ENCODE results near the gene ZBTB40.

Gene ZBTB40

DNA sequence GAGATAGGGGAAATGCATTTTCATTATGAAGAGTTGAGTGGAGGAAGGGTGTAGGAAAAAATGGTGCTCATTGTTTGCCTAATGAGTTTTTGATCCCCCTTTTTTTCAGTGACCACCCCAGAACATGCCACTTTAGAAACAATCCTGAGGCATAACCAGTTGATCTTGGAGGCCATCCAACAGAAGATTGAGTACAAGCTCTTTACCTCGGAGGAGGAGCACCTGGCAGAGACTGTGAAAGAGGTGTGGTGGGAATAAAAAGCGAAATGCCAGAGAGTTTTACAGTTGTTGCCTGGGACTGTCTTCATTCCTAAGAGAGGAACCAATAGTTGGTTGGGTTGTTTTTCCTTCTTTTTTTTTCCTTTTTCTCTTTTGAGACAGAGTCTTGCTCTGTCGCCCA is 57.3 kb downstream of the ZBTB40 start:
- no peak for DNase-seq

DNA sequence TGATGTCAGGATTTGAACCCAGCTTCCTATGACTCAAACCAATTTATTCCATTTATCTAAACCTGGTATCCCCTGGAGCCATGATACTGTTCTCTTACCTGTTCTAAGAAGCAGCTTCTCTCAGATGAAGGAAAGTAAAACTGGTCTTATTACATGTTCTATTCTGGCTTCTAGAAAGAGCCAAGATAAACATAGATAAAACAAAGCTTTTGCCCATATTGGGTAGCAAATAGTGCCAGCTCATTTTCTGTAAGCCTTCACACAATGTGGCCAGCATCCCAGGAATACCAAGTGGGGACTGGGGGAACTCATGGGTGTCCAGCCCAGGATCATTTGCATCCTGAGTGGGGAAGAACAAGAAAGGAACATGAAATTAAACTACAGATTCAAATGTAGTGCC is 58.2 kb downstream of the ZBTB40 start:
- DNase-seq: no peak

DNA sequence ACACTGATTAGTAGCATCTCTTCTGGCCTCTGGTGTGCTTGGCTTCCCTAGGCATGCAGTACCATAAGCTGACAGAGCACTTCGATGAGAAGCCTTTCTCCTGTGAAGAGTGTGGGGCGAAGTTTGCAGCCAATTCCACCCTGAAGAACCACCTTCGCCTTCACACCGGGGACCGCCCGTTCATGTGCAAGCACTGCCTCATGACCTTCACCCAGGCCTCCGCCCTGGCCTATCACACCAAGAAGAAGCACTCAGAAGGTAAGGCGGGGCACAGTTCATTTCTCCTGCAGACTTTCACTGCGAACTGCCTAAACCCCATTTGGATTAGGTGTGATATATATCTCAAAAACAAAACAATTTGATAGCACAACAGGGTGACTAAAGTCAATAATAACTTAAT is 61.2 kb downstream of the ZBTB40 start:
- no peak for DNase-seq

DNA sequence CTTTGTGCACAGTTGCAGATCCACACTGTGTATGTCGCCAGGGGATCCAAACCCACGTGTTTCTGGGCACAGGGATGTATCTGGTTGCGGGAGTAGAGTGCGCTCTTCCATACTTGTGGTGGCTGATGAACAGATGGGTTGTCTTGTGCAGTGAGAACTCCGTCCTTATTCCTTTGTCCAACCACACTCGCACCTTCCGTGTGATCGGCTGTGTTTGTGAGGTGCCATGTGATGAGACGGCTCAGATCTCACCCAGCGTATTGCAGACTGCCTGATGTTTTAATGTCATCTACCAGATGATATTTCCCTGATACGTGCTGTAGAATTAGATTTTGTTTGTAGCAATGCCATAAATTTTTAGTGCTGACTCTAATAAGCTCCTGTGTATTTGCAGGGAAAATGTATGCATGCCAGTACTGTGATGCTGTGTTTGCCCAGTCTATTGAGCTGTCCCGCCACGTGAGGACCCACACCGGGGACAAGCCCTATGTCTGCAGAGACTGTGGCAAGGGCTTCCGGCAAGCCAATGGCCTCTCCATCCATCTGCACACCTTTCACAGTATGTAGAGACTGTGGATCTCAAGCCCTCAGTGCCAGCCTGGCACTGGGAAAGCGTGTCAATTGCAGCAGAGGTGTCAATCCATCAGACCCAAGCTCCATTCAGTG is 65.4 kb downstream of the ZBTB40 start:
- no peak for DNase-seq

DNA sequence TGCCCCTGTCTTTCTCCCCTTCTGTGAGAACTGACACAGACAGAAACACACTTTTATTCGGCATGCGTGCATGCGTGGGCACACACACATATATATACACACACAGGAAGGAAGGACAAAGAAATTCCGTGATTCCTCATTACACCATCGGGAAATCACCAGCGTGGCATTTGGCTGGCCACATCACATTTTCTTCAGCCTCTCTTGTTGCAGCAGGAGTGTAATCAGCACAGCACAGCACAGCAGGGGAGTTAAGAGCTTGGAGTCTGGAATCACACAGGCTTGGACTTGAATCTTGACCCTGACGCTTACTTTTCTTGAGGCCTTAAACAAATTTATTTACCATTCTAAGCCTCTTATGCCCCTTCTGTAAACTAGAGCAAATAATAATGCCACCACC is 66.3 kb downstream of the ZBTB40 start:
- DNase-seq: no peak

DNA sequence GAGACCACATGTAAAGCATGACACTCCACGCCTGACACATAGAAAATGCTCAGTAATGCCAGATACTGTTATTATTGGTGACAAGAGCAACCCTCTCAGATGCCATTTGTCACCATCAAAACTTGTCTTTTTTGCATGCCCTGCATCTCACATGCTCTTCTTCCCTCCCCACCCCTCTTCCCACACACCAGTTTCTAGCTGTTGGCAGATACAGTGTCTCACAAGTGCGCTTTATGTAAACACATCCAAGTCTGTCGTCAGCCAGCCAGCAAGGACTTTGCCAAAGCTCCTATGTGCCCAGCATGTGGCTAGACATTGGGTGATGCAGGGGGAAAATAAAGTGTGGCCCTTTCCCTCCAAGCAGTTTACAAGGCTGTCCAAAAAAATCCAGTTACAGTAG is 66.7 kb downstream of the ZBTB40 start:
- DNase-seq: no peak

DNA sequence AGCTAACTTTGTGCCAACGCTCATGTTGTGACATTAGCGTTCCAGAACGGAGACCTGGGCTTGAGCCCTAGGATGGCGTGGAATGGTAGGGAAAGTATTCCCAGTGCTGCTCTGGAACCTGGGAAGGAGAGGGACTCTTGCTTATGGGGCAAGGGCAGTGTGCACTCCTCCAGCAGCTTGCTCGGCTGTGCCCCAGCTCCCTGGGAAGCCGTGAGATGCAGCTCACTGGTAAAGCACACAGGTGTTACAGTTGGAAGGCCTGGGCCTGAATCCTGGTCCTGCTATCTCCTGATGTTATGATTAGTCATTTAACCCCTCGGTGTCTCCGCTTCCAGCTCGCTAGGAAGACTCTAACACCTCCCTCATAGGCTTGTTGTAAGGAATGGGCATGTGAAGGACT is 69.2 kb downstream of the ZBTB40 start:
- DNase-seq: no peak

DNA sequence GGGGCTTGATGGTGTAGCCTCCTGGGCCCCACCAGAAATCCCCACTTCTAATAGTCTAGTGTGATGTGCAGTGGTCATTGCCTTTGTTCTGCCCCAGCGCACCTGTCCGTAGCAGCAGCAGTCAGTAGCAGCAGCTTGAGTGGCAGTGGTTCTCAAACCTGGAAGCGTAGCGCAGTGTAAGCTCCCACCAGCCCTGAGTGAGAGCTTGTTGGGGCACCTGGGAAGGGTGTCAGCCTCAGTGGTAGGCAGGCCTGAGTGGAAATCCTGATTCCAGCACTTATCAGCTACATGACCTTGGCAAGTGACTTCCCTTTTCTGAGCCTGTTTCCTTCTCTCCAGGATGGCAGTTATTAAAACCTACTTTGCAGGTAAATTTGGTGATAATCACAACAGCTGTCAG is 70.0 kb downstream of the ZBTB40 start:
- DNase-seq: no peak

DNA sequence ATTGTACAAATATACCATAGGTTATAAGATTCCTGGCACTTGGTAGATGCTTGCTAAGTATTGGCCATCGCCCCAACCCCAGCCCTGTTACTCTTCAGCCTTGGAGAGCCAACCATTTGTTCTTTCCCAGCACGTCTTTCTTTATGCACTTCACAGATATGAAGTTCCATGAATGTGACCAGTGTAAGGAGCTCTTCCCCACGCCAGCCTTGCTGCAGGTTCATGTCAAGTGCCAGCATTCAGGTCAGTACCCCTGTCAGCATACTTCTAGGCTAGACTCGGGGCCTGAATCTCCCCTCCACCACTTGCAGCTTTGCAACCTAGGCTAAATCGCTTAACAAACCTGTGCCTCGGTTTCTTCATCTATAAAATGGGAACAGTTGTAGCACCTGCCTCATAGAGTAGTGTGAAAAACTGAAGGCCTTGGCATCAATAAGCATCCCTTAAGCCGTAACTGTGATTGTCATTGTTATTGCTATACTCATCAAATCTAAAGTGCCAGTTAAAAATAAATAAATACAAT is 70.6 kb downstream of the ZBTB40 start:
- DNase-seq: no peak

DNA sequence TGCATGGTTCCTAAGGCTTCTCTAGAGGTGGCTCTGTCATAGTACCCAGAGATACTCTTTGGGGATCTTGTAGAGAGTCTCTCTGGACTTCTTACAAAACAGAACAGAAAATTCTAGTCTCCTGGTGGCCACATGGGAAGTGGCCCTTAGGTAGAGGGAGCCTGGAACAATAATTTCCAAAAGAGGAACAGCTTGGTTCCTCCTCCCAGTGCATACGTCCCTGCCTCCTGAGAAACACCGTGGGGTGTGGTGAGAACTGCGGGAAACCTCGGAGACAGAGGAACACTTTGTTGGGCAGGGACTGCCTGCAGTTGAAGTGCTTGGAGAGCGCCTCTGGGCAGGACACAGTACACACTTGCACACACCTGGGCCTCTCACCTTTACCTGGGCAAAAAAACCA is 72.8 kb downstream of the ZBTB40 start:
- no peak for DNase-seq

DNA sequence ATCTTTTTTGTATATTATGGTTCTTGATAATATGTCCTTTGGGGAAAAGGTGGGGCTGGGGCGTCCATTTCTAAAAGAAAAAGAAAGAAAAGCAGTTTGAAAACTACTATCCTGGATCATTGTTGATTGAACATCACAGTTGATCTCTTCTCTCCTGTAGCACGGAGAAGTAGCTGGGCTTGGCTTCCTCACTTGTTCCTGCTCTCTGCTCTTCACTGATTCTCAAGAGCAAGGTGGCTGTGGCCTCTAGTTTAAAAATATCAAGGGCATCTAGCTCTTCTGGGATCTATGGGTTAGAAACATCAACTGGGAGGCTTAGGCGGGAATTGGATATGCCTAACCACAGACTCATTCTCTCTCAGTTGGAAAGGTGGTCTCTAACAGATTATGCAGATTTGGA is 73.6 kb downstream of the ZBTB40 start:
- DNase-seq: no peak

DNA sequence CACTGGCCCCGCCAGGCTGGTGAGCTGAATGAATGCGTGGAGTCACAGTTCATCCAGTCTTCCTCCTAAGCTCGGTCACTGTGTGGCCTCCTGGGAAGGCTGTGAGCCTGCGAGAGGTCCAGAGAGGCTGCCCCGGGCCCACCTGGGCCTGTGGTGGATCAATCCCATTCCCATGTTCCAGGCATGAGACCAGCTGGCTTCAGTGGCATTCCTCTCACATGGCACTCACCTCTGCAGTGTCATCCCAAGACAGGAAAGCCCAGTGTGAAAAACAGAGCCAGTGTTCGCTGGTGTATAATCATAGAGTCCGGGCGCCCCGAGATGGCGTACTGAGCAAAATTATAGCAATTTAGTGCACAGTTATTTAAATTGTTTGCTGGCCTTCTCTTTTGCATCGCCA is 74.0 kb downstream of the ZBTB40 start:
- DNase-seq: no peak

DNA sequence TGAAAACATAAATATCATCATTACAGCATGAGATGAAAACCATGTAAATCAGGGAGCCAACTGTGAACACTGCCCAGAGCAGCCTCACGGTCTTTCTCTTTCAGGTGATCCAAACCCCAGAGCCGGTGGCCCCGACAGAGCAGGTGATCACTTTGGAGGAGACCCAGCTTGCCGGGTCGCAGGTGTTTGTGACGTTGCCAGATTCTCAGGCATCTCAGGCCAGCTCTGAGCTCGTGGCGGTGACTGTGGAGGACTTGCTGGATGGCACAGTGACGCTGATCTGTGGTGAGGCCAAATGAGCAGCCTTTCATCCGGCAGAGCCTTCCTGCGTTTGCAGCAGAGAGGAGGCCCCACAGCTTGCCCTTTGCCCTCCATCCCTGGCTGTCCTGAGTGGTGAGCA is 74.4 kb downstream of the ZBTB40 start:
- DNase-seq: no peak

DNA sequence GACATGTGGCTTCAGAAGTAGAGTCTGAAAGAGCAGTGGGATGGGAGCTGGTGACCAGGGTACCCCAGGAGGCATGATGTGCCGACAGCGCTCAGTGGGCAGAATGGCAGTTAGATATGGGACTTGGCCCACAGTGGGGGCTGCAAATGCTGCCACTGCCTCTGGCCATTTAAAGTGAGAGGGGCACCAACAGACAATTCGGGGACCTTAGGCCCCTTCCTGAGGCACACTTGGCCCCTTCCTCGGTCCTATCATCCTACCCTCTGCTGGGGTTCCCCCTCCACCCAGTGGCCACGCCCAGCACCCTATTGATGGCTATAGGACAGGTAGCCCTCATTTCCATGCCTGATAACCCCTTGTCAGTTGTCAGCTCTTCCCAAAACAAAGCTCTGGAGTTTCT is 75.0 kb downstream of the ZBTB40 start:
- DNase-seq: no peak

DNA sequence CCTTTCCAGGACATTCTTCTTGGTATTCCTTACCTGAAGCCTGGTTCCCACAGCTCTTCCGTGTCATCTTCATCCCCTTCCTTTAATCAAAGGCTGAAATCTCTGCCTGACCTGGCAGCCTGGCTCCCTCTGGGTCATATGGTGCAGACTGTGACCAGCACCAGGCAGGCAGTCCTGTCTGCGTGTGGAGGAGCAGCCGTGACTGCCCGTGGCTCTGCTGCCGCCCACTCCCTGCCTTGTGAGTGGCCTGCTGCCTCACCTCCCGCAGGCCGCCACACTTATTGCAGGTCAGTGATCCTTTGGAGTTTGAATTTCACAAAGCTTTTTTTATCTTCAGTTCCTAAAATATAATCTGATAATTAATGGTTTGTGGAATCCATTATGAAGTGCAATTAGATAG is 75.5 kb downstream of the ZBTB40 start:
- DNase-seq: no peak

DNA sequence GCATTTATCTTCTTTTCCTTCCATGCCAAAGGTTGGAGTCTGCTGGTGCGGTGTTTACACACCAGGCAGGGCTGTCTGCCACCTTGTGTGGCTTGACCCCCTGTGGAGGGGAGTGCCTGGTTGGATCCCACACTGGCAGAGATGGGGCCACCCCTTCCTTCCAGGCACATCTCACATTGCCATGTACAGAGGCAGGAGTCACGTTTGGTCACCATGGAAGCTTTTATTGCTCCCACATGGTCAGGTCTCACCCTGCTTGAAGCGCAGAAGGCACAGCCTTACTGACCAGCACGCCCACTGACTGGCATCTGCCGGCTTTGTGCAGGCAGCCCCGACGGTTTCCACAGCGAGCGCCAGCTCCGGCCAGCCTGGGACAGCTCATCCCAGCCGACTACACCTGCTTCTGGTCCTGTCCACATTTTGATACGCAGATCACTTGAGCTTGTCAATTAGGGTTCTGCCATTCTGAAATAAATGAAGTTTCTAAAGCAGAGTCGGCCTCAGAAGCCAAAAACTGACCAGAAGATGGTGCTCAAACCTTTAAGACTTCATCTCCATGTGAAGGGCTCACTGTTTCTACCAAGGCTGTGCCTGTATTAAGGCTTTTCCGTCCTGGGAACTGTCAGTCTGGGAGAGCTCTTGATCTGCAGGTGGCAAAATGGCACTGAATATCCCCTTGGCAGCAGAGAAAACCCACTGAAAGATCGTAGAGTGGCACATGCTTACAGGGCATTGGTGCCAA is 76.1 kb downstream of the ZBTB40 start:
- no peak for DNase-seq

DNA sequence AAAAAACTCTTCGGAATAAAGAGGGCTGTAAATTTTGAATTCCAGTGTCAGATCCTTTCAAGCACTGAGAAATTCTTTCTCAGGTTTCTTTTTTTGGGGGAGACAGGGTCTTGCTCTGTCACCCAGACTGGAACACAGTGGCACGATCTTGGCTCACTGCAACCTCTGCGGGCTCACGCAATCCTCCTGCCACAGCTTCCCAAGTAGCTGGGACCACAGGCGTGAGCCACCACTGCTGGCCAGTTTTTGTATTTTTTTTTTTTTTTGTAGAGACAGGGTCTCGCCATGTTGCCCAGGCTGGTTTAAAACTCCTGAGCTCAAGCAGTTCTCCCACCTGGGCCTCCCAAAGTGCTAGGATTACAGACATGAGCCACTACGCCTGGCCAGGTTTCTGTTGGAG is 76.8 kb downstream of the ZBTB40 start:
- no peak for DNase-seq

DNA sequence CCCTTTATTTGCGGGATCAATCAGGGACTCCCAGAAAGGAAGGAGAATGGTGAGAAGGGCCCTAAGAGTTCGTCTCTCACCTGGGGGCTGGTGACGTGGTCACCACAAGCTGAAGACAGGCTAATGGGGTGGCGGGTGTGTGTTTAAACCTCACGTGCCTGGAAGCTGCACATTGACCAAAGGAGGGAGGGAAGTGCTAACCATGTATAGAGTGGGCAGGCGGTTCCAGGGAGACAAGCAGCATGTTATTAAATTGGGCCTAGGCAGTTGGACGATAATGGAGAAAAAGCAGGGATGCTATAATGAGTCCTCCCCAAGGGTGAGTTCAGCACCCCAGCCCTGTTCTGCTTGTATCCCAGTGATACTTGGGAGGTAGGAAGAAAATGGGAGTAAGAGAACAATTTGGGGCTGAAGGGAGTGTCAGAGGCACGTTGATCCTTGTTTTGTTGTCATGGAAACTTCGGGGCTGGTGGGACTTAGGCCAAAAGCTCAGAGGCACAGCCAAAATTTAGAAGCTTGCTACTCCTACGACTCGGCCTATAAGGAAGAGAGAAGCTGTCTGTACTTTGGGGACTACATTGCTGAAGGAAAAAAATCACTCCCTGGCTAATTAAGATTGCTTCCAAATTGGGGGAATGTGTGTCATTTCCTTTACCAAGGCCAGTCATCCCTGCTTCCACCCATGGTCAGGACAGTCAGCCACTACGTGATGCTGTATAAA is 78.4 kb downstream of the ZBTB40 start:
- DNase-seq: no peak

DNA sequence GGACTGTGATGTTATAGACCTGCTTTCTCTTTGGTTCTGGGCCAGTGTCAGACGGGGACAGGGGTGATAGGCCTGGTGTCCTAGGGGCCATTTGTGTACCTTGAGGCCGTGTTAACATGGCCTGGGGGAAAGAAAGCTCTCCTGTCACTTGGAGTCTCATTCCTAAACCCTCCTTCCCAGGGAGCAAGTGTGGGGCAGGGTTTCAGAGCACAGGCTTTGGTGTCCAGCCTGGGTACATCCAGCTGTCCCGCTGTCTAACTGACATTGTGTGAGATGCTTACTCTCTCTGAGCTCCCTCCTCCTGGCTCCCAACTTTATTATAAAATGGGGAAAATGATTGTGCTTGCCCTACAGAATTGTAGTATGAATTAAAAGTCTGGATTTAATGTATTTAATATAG is 79.1 kb downstream of the ZBTB40 start:
- DNase-seq: no peak

DNA sequence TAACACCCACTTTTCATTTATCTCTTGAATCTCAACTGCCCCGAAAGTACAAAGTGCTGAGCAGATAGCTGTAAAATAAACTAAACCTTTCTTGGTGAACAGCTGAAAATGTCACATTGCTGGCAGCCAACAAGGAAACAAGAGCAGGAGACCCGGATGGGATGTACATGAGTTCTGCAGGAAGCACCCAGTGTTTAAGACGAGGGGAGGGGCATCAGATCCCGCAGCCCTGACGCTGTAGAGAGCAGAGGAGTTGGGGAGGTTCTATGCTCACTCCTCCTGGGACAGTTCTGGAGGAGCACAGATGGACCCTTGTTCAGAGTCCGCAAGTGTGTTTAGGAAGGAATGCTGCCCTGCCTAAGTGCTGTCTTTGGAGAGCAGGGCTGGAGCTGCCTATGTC is 79.6 kb downstream of the ZBTB40 start:
- no peak for DNase-seq

DNA sequence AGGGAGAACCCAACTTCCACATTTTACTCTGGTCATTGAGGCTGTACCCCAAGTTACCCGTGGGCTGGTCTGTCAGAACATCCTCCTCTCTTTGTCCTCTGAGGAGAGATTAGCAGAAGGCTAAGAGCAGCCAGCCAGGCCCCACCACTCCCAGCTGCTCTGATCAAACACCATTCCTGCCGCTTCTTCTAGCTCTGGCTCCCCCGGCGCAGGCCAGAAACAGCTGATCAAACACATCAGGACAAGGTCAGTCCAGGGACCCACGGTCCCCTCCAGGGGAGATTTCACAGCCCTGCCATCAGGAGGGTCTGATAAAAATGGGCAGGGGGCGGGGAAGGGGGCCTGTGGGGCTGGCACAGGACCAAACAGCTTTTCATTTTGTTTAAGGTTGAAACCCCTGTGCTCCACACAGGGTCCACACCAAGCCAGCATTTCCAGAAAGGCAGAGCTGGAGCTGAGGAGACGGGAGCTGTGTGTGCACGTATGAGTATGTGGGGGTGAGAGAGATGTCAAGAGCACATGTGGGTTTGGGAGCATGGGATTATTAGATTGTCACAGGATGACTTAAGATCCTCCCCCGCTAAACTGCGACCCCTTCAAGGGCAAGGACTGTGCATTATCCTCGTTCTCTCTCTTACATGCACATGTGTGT is 81.7 kb downstream of the ZBTB40 start:
- no peak for DNase-seq

DNA sequence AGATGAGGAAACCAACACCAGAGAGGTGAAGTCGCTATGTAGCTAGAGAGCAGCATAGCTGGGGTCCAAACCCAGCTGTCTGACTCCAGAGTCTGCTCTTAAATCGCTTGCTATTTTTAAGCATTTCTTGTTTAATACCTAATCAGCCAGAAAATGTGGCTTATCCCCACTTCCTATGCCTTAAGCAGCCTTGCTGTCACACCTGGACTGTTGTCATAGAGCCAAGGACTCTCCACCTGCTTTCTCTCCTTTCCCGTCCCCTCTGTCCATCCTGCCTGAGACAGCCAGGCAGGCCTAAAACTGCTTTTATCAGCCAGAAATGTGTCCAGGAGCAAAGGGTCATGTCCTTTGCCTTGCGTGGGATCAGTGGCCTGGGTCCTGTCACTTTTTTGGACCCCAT is 83.3 kb downstream of the ZBTB40 start:
- DNase-seq: no peak

DNA sequence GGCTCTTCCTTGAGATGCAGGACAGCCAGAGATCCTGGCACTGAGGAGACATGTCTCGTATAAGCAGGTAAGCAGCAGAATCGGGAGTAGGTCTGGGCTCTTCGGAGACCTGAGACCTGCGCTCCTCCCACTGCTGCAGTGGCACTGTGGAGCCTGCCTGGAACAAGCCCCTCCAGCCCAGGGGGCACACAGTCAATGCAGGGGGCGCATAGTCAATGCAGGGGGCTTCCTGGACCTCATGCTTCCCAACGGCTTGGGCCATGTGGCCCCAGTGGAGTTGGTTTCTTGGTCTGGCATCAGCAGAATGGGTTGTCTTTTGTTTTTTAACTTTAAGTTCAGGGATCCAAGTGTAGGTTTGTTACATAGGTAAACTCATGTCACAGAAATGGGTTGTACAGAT is 83.7 kb downstream of the ZBTB40 start:
- no peak for DNase-seq

DNA sequence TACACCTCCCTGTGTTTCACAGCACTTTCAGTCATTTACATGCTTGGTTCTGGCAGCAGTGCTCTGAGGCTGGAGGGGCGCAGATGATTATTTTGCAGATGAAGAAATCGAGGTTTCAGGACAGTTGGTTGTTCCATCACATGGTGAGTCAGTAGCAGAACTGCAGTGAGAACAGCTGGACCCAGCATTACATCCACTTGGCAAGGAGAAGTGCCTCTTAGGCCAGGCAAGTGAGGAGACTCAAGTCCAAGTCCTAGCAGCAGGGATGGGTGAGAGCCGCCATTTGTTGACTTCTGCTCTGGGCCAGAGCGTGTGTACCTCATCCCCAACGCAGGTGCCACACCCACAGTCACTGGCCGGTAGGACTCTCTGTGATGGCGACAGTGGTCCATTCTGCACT is 84.9 kb downstream of the ZBTB40 start:
- DNase-seq: no peak

All from CD4-positive, alpha-beta T cell treated with Interleukin-10 for 1 hour (primary cell).